Ectodermal cell (in vitro differentiated cells): ENCODE measurements around the gene SH2B3.
"Not testable (repeated sequence)": the region's sequence is repeated elsewhere in the genome, so short reads cannot be mapped to it uniquely, and the experiment has no call there.

Experiments
- H3K27ac ChIP-seq: 2 replicates; pipeline ENCODE4 v1.7.0; 2013; ENCODE audit warnings: mild to moderate bottlenecking, low read depth, low read length; ENCODE audit not compliant: insufficient read depth, poor library complexity, severe bottlenecking
- H3K27me3 ChIP-seq: 2 replicates; pipeline ENCODE4 v1.7.0; 2013; ENCODE audit warnings: mild to moderate bottlenecking, low read length; ENCODE audit not compliant: insufficient read depth, control insufficient read depth, poor library complexity, severe bottlenecking
- H3K36me3 ChIP-seq: one replicate; pipeline ENCODE4 v1.7.0; 2013; ENCODE audit warnings: low read length; ENCODE audit not compliant: control insufficient read depth, insufficient read depth
- H3K4me1 ChIP-seq: one replicate; pipeline ENCODE4 v1.7.0; 2013; ENCODE audit warnings: low read length; ENCODE audit not compliant: control insufficient read depth, insufficient read depth
- H3K4me3 ChIP-seq: 2 replicates; pipeline ENCODE4 v1.7.0; 2013; ENCODE audit warnings: low read depth, low read length, control low read depth; ENCODE audit not compliant: insufficient read depth
- H3K9me3 ChIP-seq: 2 replicates; pipeline ENCODE4 v1.7.0; 2013; ENCODE audit warnings: mild to moderate bottlenecking, low read length, moderate library complexity; ENCODE audit not compliant: control insufficient read depth
- WGBS, 2 experiments: methylation state at CpG; one replicate each; pipeline ENCODE4 v1.1.7; 2013; ENCODE audit warnings: missing lambda C conversion rate in 2 of 2; 5-methylcytosine and 5-hydroxymethylcytosine counted together

SH2B3 gene

GRCh38 chr12:111366583-111366982, 39.1 kb upstream of the SH2B3 start:
- Histone ChIP-seq H3K9me3 (no peaks in the 10 kb centered on the region), H3K36me3 (no peaks in the 10 kb centered on the region), H3K4me1 (no peaks in the 10 kb centered on the region), H3K4me3 (no peak overlapping the region), H3K27me3 (peaks cover 23% of the 10 kb centered on the region), H3K27ac (no peak overlapping the region)
- 93 to 96% methylated on average over 2 of the region's 2 CpGs for WGBS, 2 experiments

GRCh38 chr12:111367661-111368221, 38.0 kb upstream of the SH2B3 start:
- peak overlapping the region; percentile 90 for H3K4me3 ChIP-seq
- H3K9me3 ChIP-seq: no peaks in the 10 kb centered on the region
- H3K4me1 ChIP-seq: no peaks in the 10 kb centered on the region
- no peaks in the 10 kb centered on the region for H3K36me3 ChIP-seq
- WGBS, 2 experiments: 79 to 81% methylated on average over 7 of the region's 7 CpGs
- peaks cover 23% of the 10 kb centered on the region for H3K27me3 ChIP-seq
- no peak overlapping the region for H3K27ac ChIP-seq

GRCh38 chr12:111368291-111368787, 37.4 kb upstream of the SH2B3 start:
- Histone ChIP-seq H3K36me3 (no peaks in the 10 kb centered on the region), H3K4me3 (peak overlapping the region; percentile 90), H3K4me1 (no peaks in the 10 kb centered on the region), H3K9me3 (no peaks in the 10 kb centered on the region), H3K27me3 (peaks cover 23% of the 10 kb centered on the region), H3K27ac (no peak overlapping the region)
- 5 to 7% methylated on average over 18 of the region's 18 CpGs for WGBS, 2 experiments

GRCh38 chr12:111368788-111369495, 36.8 kb upstream of the SH2B3 start, which contains the start of gene PHETA1:
Gene PHETA1 (minus strand): TSS chr12:111369095. CDS start chr12:111363427, 5,668 bp downstream.
- H3K27ac ChIP-seq: no peak within 1 kb of the TSS
- peak within 1 kb of the TSS; percentile 90 for H3K4me3 ChIP-seq
- H3K4me1 ChIP-seq: no peaks in the 10 kb centered on the region
- H3K9me3 ChIP-seq: no peaks in the 10 kb centered on the region
- peaks cover 23% of the 10 kb centered on the region for H3K27me3 ChIP-seq
- H3K36me3 ChIP-seq: no peaks in the 10 kb centered on the region
- WGBS, 2 experiments: 1% methylated on average over 72 of the region's 72 CpGs

- no peaks in the 10 kb centered on the region for H3K9me3 ChIP-seq
- no peaks in the 10 kb centered on the region for H3K4me1 ChIP-seq
- 80% methylated on average over 13 of the region's 13 CpGs for WGBS, 2 experiments
- peaks cover 23% of the 10 kb centered on the region for H3K27me3 ChIP-seq
- no peak overlapping the region for H3K27ac ChIP-seq
- H3K4me3 ChIP-seq: peak overlapping the region; percentile 90
- no peaks in the 10 kb centered on the region for H3K36me3 ChIP-seq
These were observed 36.1 kb upstream of the SH2B3 start for GRCh38 chr12:111369496-111370220.

GRCh38 chr12:111373231-111373630, 32.5 kb upstream of the SH2B3 start:
- H3K9me3 ChIP-seq, H3K4me3 ChIP-seq, H3K36me3 ChIP-seq, H3K27ac ChIP-seq, H3K4me1 ChIP-seq: not testable (repeated sequence)
- 90 to 98% methylated on average over 1 of the region's 1 CpG for WGBS, 2 experiments
- H3K27me3 ChIP-seq: peaks cover 14% of the 10 kb centered on the region

GRCh38 chr12:111377440-111377839, 28.3 kb upstream of the SH2B3 start:
- H3K27ac ChIP-seq: no peak overlapping the region
- WGBS, 2 experiments: 79 to 97% methylated on average over 2 to 3 of the region's 3 CpGs
- H3K27me3 ChIP-seq: no peaks in the 10 kb centered on the region

GRCh38 chr12:111379942-111380554, 25.7 kb upstream of the SH2B3 start:
- Histone ChIP-seq H3K9me3 (no peaks in the 10 kb centered on the region), H3K27me3 (no peaks in the 10 kb centered on the region), H3K4me1 (no peaks in the 10 kb centered on the region), H3K36me3 (no peaks in the 10 kb centered on the region), H3K27ac (no peak overlapping the region), H3K4me3 (no peak overlapping the region)
- WGBS, 2 experiments: 84 to 85% methylated on average over 6 of the region's 6 CpGs

More at GRCh38 chr12:111377440-111377839, 28.3 kb upstream of the SH2B3 start:
- H3K36me3 ChIP-seq: no peaks in the 10 kb centered on the region
- H3K4me3 ChIP-seq: no peak overlapping the region
- H3K4me1 ChIP-seq: no peaks in the 10 kb centered on the region
- no peaks in the 10 kb centered on the region for H3K9me3 ChIP-seq

GRCh38 chr12:111384596-111384995, 21.1 kb upstream of the SH2B3 start:
- WGBS, 2 experiments: 94% methylated on average over 5 of the region's 5 CpGs
- no peaks in the 10 kb centered on the region for H3K4me1 ChIP-seq
- H3K4me3 ChIP-seq: no peak overlapping the region
- H3K36me3 ChIP-seq: no peaks in the 10 kb centered on the region
- H3K27me3 ChIP-seq: no peaks in the 10 kb centered on the region
- H3K9me3 ChIP-seq: no peaks in the 10 kb centered on the region
- no peak overlapping the region for H3K27ac ChIP-seq

- Histone ChIP-seq H3K4me1 (no peaks in the 10 kb centered on the region), H3K4me3 (no peak overlapping the region), H3K27me3 (no peaks in the 10 kb centered on the region), H3K27ac (no peak overlapping the region), H3K36me3 (no peaks in the 10 kb centered on the region), H3K9me3 (no peaks in the 10 kb centered on the region)
- 86 to 90% methylated on average over 3 of the region's 3 CpGs for WGBS, 2 experiments
These were observed 18.8 kb upstream of the SH2B3 start for GRCh38 chr12:111386885-111387284.
